LHCN-M2 (cell line): ENCODE results near the gene ANKRD63. TPM values are rescaled to one million over a fixed set of nuclear protein-coding genes. Genes with fewer than 3 reads are reported as not detected.

Experiments
- DNase-seq: peaks from one replicate; pipeline ENCODE4 v3.0.0-alpha.2; 2012; ENCODE audit warnings: low read depth
- total RNA-seq: library from RNA; depleted of rRNA; stranded (reverse); fragments of >200 nt; gene quantifications from 2 replicates; pipeline ENCODE4 v1.2.3, GENCODE V29; 2014; rRNA removed

The ANKRD63 gene
- total RNA-seq, 1 experiment from 2014 or later, result not detected

- no peak for DNase-seq
Observed at GRCh38 chr15:40243126-40243810, 39.6 kb downstream of the ANKRD63 start.

- DNase-seq, result no peak
Observed at GRCh38 chr15:40242601-40243000, 40.3 kb downstream of the ANKRD63 start.

GRCh38 chr15:40242213-40242599, 40.7 kb downstream of the ANKRD63 start:
- DNase-seq, result no peak

GRCh38 chr15:40241269-40242212, 41.3 kb downstream of the ANKRD63 start:
- no peak for DNase-seq

- no peak for DNase-seq
Observed at GRCh38 chr15:40240619-40241221, 42.1 kb downstream of the ANKRD63 start.

GRCh38 chr15:40239693-40240618, 42.9 kb downstream of the ANKRD63 start:
- DNase-seq, result no peak

GRCh38 chr15:40239404-40239692, 43.5 kb downstream of the ANKRD63 start:
- no peak for DNase-seq

GRCh38 chr15:40238532-40239403, 44.1 kb downstream of the ANKRD63 start, which contains the start of gene PAK6:
TSS of gene PAK6 (plus strand) at chr15:40239063. CDS start at chr15:40264786, 25,723 bp downstream.
- peak; percentile 23 for DNase-seq

- DNase-seq, result no peak
Observed at GRCh38 chr15:40235201-40235885, 47.5 kb downstream of the ANKRD63 start.

GRCh38 chr15:40234783-40235182, 48.1 kb downstream of the ANKRD63 start:
- DNase-seq, result peak; percentile 23

GRCh38 chr15:40233727-40234577, 48.9 kb downstream of the ANKRD63 start:
- DNase-seq, result no peak

- no peak for DNase-seq
Observed at GRCh38 chr15:40232625-40233070, 50.2 kb downstream of the ANKRD63 start.

Other genes with a start within 250 kb of the ANKRD63 start
- 215 and 238 TPM in 2 replicates for gene SRP14, start 243.9 kb downstream of the ANKRD63 start, total RNA-seq
- 3.3 and 8.7 TPM in 2 replicates for gene BMF, start 174.2 kb downstream of the ANKRD63 start, total RNA-seq
- gene BUB1B, start 122.0 kb downstream of the ANKRD63 start, total RNA-seq, result 63.2 and 72.7 TPM in 2 replicates
- under 0.01 TPM in 1 of 2 replicates, not detected in the other for gene PAK6, start 44.0 kb downstream of the ANKRD63 start, total RNA-seq
- gene PLCB2, start 24.9 kb upstream of the ANKRD63 start, total RNA-seq, result 0.75 and 1.9 TPM in 2 replicates
- 16.4 and 19.7 TPM in 2 replicates for gene INAFM2, start 40.6 kb upstream of the ANKRD63 start, total RNA-seq
- gene CCDC9B, start 57.9 kb upstream of the ANKRD63 start, total RNA-seq, result 9.8 and 12.1 TPM in 2 replicates
- not detected in 2 replicates for gene PHGR1, start 68.0 kb upstream of the ANKRD63 start, total RNA-seq
- 1.2 and 1.3 TPM in 2 replicates for gene DISP2, start 75.2 kb upstream of the ANKRD63 start, total RNA-seq
- gene KNSTRN, start 99.7 kb upstream of the ANKRD63 start, total RNA-seq, result 121 and 125 TPM in 2 replicates
- 26.2 and 32.3 TPM in 2 replicates for gene IVD, start 122.7 kb upstream of the ANKRD63 start, total RNA-seq
- gene BAHD1, start 157.9 kb upstream of the ANKRD63 start, total RNA-seq, result 8.3 TPM in 2 replicates
- 27.9 and 30.1 TPM in 2 replicates for gene CHST14, start 187.9 kb upstream of the ANKRD63 start, total RNA-seq